Type B pancreatic cell (in vitro differentiated cells): ENCODE results near the gene SDHAF3. TPM values are rescaled to one million over a fixed set of nuclear protein-coding genes. Genes with fewer than 3 reads are reported as not detected.

Source experiments
- DNase-seq: peaks from one replicate; pipeline ENCODE4 v3.0.0; 2021; ENCODE audit warnings: mixed read lengths; ENCODE audit not compliant: unreplicated experiment; ENCODE audit errors: extremely low spot score
- H3K27ac Mint-ChIP-seq: 2 replicates; pipeline ENCODE4 v1.8.0; 2021; ENCODE audit warnings: mild to moderate bottlenecking, mixed read lengths
- H3K27me3 Mint-ChIP-seq: 2 replicates; pipeline ENCODE4 v1.8.0; 2021; ENCODE audit warnings: mixed read lengths
- H3K36me3 Mint-ChIP-seq: 2 replicates; pipeline ENCODE4 v1.8.0; 2021; ENCODE audit warnings: mixed read lengths
- H3K4me1 Mint-ChIP-seq: one replicate; pipeline ENCODE4 v1.8.0; 2021; ENCODE audit warnings: mixed read lengths; ENCODE audit not compliant: unreplicated experiment
- H3K4me3 Mint-ChIP-seq: 2 replicates; pipeline ENCODE4 v1.8.0; 2021; ENCODE audit warnings: mild to moderate bottlenecking, mixed read lengths
- H3K9me3 Mint-ChIP-seq: 2 replicates; pipeline ENCODE4 v1.8.0; 2021; ENCODE audit warnings: mixed read lengths
- CTCF ChIP-seq: fragments of 200-600 bp; sonication (generic); conservative IDR thresholded peaks from 2 replicates; pipeline ENCODE4 v1.5.0; 2021; ENCODE audit warnings: antibody characterized with exemption, mild to moderate bottlenecking
- total RNA-seq: library from RNA; stranded (reverse); gene quantifications from 2 replicates; pipeline ENCODE4 v1.2.1, GENCODE V29; 2021; ENCODE audit warnings: low replicate concordance

SDHAF3 gene
- total RNA-seq, 1 donor from 2014 or later: 18.3 TPM

GRCh38 chr7:97081521-97082300 lies 35.8 kb upstream of the SDHAF3 start:
- no peak overlapping the region for H3K4me3 Mint-ChIP-seq
- H3K36me3 Mint-ChIP-seq: no peaks in the 10 kb centered on the region
- H3K27me3 Mint-ChIP-seq: peaks cover 10% of the 10 kb centered on the region
- H3K9me3 Mint-ChIP-seq: peaks cover 4% of the 10 kb centered on the region
- no peaks in the 10 kb centered on the region for H3K4me1 Mint-ChIP-seq
- no peak for TF ChIP-seq CTCF
- DNase-seq: no peak
- H3K27ac Mint-ChIP-seq: no peak overlapping the region

- peaks cover 3% of the 10 kb centered on the region for H3K9me3 Mint-ChIP-seq
- TF ChIP-seq CTCF: no peak
Measured at GRCh38 chr7:97088364-97088763, 29.1 kb upstream of the SDHAF3 start.

GRCh38 chr7:97089771-97090170 lies 27.7 kb upstream of the SDHAF3 start:
- no peak overlapping the region for H3K4me3 Mint-ChIP-seq
- H3K27me3 Mint-ChIP-seq: no peaks in the 10 kb centered on the region
- H3K9me3 Mint-ChIP-seq: no peaks in the 10 kb centered on the region
- DNase-seq: no peak
- no peaks in the 10 kb centered on the region for H3K36me3 Mint-ChIP-seq
- TF ChIP-seq CTCF: no peak
- no peak overlapping the region for H3K27ac Mint-ChIP-seq
- peaks cover 5% of the 10 kb centered on the region for H3K4me1 Mint-ChIP-seq

More at GRCh38 chr7:97088364-97088763, 29.1 kb upstream of the SDHAF3 start:
- no peaks in the 10 kb centered on the region for H3K27me3 Mint-ChIP-seq
- no peaks in the 10 kb centered on the region for H3K4me1 Mint-ChIP-seq
- no peaks in the 10 kb centered on the region for H3K36me3 Mint-ChIP-seq
- no peak for DNase-seq
- H3K27ac Mint-ChIP-seq: no peak overlapping the region
- H3K4me3 Mint-ChIP-seq: no peak overlapping the region

- Mint-ChIP-seq H3K27ac (no peak overlapping the region), H3K4me3 (no peak overlapping the region), H3K36me3 (no peaks in the 10 kb centered on the region), H3K9me3 (no peaks in the 10 kb centered on the region), H3K27me3 (no peaks in the 10 kb centered on the region), H3K4me1 (peaks cover 5% of the 10 kb centered on the region)
- DNase-seq: no peak
- no peak for TF ChIP-seq CTCF
Measured at GRCh38 chr7:97090761-97091353, 26.6 kb upstream of the SDHAF3 start.

GRCh38 chr7:97094284-97094930 lies 23.1 kb upstream of the SDHAF3 start:
- Mint-ChIP-seq H3K9me3 (no peaks in the 10 kb centered on the region), H3K27me3 (no peaks in the 10 kb centered on the region), H3K36me3 (no peaks in the 10 kb centered on the region), H3K4me1 (peaks cover 5% of the 10 kb centered on the region), H3K4me3 (no peak overlapping the region), H3K27ac (no peak overlapping the region)
- no peak for DNase-seq
- no peak for TF ChIP-seq CTCF
